Measurements from ENCODE around the gene SYNRG.

SYNRG gene

GRCh38 chr17:37585066-37585465 is 24.2 kb downstream of the SYNRG start:
- H4K20me1 ChIP-seq (ENCODE audit: insufficient read depth, low read length), result no peaks in the 10 kb centered on the region
- no peaks in the 10 kb centered on the region for H3K9me3 ChIP-seq (ENCODE audit: low read length)
- H3K27ac ChIP-seq (ENCODE audit: low read depth, low read length, poor library complexity, severe bottlenecking), result no peak overlapping the region
- H3K4me2 ChIP-seq (ENCODE audit: low read length), result no peak overlapping the region
- no peaks in the 10 kb centered on the region for H3K27me3 ChIP-seq (ENCODE audit: insufficient read depth, low read length)
- H3K9me2 ChIP-seq (ENCODE audit: low read depth, low read length), result no peaks in the 10 kb centered on the region
- no peak overlapping the region for H3K9ac ChIP-seq (ENCODE audit: low read length)
- no peaks in the 10 kb centered on the region for H3K4me1 ChIP-seq (ENCODE audit: insufficient read depth, low read length, severe bottlenecking)
- no peaks in the 10 kb centered on the region for H3K79me2 ChIP-seq (ENCODE audit: insufficient read depth, low read length)
- H3F3A ChIP-seq (ENCODE audit: insufficient read depth, low read length), result no peaks in the 10 kb centered on the region
- no peak overlapping the region for H3K4me3 ChIP-seq (ENCODE audit: low read depth, low read length, poor library complexity, severe bottlenecking)
- TF ChIP-seq, protein P1, sequence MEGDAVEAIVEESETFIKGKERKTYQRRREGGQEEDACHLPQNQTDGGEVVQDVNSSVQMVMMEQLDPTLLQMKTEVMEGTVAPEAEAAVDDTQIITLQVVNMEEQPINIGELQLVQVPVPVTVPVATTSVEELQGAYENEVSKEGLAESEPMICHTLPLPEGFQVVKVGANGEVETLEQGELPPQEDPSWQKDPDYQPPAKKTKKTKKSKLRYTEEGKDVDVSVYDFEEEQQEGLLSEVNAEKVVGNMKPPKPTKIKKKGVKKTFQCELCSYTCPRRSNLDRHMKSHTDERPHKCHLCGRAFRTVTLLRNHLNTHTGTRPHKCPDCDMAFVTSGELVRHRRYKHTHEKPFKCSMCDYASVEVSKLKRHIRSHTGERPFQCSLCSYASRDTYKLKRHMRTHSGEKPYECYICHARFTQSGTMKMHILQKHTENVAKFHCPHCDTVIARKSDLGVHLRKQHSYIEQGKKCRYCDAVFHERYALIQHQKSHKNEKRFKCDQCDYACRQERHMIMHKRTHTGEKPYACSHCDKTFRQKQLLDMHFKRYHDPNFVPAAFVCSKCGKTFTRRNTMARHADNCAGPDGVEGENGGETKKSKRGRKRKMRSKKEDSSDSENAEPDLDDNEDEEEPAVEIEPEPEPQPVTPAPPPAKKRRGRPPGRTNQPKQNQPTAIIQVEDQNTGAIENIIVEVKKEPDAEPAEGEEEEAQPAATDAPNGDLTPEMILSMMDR (IDR thresholded peaks at IDR 0.05; ENCODE audit: low read length), result no peak
- no peak for TF ChIP-seq EZH2 (IDR thresholded peaks at IDR 0.05; ENCODE audit: borderline replicate concordance, low read length)
- no peak overlapping the region for H2AFZ ChIP-seq (ENCODE audit: low read length)
- peaks cover 85% of the 10 kb centered on the region for H3K36me3 ChIP-seq (ENCODE audit: insufficient read depth, low read length)

DNA sequence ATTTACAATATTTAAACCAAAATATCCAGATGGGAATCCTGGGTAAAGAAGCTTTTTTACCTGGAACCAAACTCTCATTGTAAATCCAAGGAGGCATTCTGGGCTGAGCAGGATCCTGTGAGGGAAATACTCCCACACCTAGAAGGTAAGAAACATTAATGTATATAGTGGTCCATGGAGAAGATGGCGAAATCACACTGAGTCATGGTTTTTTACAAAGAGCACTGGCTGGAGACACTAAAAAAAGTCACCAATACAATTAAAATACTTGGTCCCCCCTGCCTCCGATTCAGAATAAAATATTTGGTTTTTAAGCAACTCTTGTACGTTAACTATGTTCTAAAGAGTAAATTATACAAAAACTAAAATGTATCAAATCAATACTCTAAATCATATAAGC is 32.9 kb downstream of the SYNRG start:
- TF ChIP-seq, protein P1 (IDR thresholded peaks at IDR 0.05; ENCODE audit: low read length), result no peak
- TF ChIP-seq EZH2 (IDR thresholded peaks at IDR 0.05; ENCODE audit: borderline replicate concordance, low read length), result no peak
- Histone ChIP-seq H3K9me3 (ENCODE audit: low read length) (no peaks in the 10 kb centered on the region), H2AFZ (ENCODE audit: low read length) (no peak overlapping the region), H3K27me3 (ENCODE audit: insufficient read depth, low read length) (no peaks in the 10 kb centered on the region), H3K4me2 (ENCODE audit: low read length) (no peak overlapping the region), H3K79me2 (ENCODE audit: insufficient read depth, low read length) (no peaks in the 10 kb centered on the region), H3K9me2 (ENCODE audit: low read depth, low read length) (no peaks in the 10 kb centered on the region), H3F3A (ENCODE audit: insufficient read depth, low read length) (no peaks in the 10 kb centered on the region), H3K4me3 (ENCODE audit: low read depth, low read length, poor library complexity, severe bottlenecking) (no peak overlapping the region), H3K4me1 (ENCODE audit: insufficient read depth, low read length, severe bottlenecking) (no peaks in the 10 kb centered on the region), H3K9ac (ENCODE audit: low read length) (no peak overlapping the region), H3K27ac (ENCODE audit: low read depth, low read length, poor library complexity, severe bottlenecking) (no peak overlapping the region), H4K20me1 (ENCODE audit: insufficient read depth, low read length) (no peaks in the 10 kb centered on the region), H3K36me3 (ENCODE audit: insufficient read depth, low read length) (peaks cover 84% of the 10 kb centered on the region)

DNA sequence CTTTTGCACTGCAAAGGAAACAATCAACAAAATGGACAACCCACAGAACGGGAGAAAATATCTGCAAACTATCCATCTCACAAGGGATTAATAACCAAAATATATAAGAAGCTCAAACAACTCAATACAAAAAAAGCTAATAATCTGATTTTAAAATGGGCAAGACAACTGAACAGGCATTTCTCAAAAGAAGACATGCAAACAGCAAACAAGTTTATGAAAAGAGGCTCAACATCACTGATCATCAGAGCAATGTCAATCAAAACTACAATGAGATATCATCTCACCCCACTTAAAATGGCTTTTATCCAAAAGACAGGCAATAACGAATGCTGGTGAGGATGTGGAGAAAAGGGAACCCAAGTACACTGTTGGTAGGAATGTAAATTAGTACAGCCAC is 34.8 kb downstream of the SYNRG start:
- Histone ChIP-seq H4K20me1 (ENCODE audit: insufficient read depth, low read length) (no peaks in the 10 kb centered on the region), H3K9me3 (ENCODE audit: low read length) (no peaks in the 10 kb centered on the region), H3K79me2 (ENCODE audit: insufficient read depth, low read length) (no peaks in the 10 kb centered on the region), H3K4me1 (ENCODE audit: insufficient read depth, low read length, severe bottlenecking) (no peaks in the 10 kb centered on the region), H2AFZ (ENCODE audit: low read length) (no peak overlapping the region), H3K9me2 (ENCODE audit: low read depth, low read length) (no peaks in the 10 kb centered on the region), H3K27me3 (ENCODE audit: insufficient read depth, low read length) (no peaks in the 10 kb centered on the region), H3K4me2 (ENCODE audit: low read length) (no peak overlapping the region), H3K36me3 (ENCODE audit: insufficient read depth, low read length) (peaks cover 88% of the 10 kb centered on the region), H3F3A (ENCODE audit: insufficient read depth, low read length) (no peaks in the 10 kb centered on the region), H3K4me3 (ENCODE audit: low read depth, low read length, poor library complexity, severe bottlenecking) (no peak overlapping the region), H3K9ac (ENCODE audit: low read length) (no peak overlapping the region), H3K27ac (ENCODE audit: low read depth, low read length, poor library complexity, severe bottlenecking) (no peak overlapping the region)
- no peak for TF ChIP-seq EZH2 (IDR thresholded peaks at IDR 0.05; ENCODE audit: borderline replicate concordance, low read length)
- TF ChIP-seq, protein P1 (IDR thresholded peaks at IDR 0.05; ENCODE audit: low read length), result no peak

Data from OCI-LY1 (cell line).